ENCODE results near the gene NEU1. TPM values are rescaled to one million over a fixed set of nuclear protein-coding genes. Genes with fewer than 3 reads are reported as not detected.

Gene NEU1
- total and polyA plus RNA-seq, 4 donors = 27.6 to 42.4 (median 34.8) TPM

DNA sequence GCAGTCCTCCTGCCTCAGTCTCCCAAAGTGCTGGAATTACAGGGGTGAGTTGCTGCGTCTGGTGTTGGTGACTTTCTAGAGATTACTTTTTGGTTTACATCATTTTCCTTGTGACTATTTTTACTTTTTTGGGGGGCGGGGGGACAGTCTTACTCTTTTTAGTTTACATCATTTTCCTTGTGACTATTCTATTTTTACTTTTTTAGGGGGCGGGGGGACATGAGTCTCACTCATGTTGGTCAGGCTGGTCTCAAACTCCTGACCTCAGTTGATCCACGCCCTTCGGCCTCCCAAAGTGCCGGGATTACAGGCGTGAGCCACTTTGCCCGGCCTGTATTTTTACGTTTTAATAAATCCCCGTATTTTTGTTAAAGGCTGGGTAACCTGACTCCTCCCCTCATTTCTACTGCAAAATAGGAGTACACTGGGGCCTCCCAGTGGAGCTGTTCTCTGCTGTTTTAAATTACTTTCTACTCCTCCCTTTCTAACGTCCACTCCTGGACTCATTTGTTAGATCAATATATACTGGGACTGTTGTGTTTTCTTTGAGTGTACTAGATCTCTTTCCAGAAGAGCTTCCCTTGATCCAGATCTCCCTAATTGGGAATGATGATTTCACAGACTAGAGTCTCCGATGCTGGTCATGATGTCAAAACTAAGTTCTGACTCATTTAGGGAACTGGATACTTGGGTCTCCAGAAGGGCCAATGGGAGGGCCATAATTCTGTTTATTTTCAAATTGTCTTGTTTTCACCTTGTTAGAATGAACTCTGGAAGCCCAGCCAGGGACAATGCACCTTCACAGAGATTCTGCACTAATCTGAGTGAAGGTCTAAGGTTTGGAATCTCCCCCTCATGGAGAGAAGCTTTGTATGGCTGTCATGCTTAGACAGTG is 25.9 kb downstream of the NEU1 start:
- no peak for DNase-seq (ENCODE audit: low spot score)
- H3K9ac ChIP-seq (ENCODE audit: low read depth in 1 of 2, low read length in 2 of 2) = peak overlapping the region in 1 of 2 donors; percentile 16
- H3K27ac ChIP-seq (ENCODE audit: low read depth in 1 of 2, low read length in 2 of 2) = peak overlapping the region; percentile 14 to 46
- peaks cover 17 to 37% (median 25%) of the 10 kb centered on the region in 4 donors for H3K36me3 ChIP-seq (ENCODE audit: control insufficient read depth in 4 of 4, insufficient read depth in 3 of 4, low read depth in 1 of 4, low read length in 3 of 4)
- no peaks in the 10 kb centered on the region for H3K9me3 ChIP-seq (ENCODE audit: control insufficient read depth in 4 of 4, low read length in 3 of 4)
- 29% methylated on average over 12 of the region's 12 CpGs for WGBS
- no peak for TF ChIP-seq FOXA2 (IDR thresholded peaks at IDR 0.05)
- TF ChIP-seq, protein P1, sequence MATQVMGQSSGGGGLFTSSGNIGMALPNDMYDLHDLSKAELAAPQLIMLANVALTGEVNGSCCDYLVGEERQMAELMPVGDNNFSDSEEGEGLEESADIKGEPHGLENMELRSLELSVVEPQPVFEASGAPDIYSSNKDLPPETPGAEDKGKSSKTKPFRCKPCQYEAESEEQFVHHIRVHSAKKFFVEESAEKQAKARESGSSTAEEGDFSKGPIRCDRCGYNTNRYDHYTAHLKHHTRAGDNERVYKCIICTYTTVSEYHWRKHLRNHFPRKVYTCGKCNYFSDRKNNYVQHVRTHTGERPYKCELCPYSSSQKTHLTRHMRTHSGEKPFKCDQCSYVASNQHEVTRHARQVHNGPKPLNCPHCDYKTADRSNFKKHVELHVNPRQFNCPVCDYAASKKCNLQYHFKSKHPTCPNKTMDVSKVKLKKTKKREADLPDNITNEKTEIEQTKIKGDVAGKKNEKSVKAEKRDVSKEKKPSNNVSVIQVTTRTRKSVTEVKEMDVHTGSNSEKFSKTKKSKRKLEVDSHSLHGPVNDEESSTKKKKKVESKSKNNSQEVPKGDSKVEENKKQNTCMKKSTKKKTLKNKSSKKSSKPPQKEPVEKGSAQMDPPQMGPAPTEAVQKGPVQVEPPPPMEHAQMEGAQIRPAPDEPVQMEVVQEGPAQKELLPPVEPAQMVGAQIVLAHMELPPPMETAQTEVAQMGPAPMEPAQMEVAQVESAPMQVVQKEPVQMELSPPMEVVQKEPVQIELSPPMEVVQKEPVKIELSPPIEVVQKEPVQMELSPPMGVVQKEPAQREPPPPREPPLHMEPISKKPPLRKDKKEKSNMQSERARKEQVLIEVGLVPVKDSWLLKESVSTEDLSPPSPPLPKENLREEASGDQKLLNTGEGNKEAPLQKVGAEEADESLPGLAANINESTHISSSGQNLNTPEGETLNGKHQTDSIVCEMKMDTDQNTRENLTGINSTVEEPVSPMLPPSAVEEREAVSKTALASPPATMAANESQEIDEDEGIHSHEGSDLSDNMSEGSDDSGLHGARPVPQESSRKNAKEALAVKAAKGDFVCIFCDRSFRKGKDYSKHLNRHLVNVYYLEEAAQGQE (IDR thresholded peaks at IDR 0.05) = no peak
- TF ChIP-seq TAF1 (conservative IDR thresholded peaks at IDR 0.05) = no peak
- TF ChIP-seq YY1 (IDR thresholded peaks at IDR 0.05) = no peak
- no peak for TF ChIP-seq RAD21 (IDR thresholded peaks at IDR 0.05)
- TF ChIP-seq, protein P2, sequence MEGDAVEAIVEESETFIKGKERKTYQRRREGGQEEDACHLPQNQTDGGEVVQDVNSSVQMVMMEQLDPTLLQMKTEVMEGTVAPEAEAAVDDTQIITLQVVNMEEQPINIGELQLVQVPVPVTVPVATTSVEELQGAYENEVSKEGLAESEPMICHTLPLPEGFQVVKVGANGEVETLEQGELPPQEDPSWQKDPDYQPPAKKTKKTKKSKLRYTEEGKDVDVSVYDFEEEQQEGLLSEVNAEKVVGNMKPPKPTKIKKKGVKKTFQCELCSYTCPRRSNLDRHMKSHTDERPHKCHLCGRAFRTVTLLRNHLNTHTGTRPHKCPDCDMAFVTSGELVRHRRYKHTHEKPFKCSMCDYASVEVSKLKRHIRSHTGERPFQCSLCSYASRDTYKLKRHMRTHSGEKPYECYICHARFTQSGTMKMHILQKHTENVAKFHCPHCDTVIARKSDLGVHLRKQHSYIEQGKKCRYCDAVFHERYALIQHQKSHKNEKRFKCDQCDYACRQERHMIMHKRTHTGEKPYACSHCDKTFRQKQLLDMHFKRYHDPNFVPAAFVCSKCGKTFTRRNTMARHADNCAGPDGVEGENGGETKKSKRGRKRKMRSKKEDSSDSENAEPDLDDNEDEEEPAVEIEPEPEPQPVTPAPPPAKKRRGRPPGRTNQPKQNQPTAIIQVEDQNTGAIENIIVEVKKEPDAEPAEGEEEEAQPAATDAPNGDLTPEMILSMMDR (IDR thresholded peaks at IDR 0.05; ENCODE audit: low read depth, low read length, missing input control) = no peak
- no peak for TF ChIP-seq RXRA (IDR thresholded peaks at IDR 0.05)
- TF ChIP-seq FOXA1 (IDR thresholded peaks at IDR 0.05) = no peak
- no peak for TF ChIP-seq NR2F2 (IDR thresholded peaks at IDR 0.05)
- no peak for TF ChIP-seq JUND (IDR thresholded peaks at IDR 0.05)
- TF ChIP-seq, protein P3, sequence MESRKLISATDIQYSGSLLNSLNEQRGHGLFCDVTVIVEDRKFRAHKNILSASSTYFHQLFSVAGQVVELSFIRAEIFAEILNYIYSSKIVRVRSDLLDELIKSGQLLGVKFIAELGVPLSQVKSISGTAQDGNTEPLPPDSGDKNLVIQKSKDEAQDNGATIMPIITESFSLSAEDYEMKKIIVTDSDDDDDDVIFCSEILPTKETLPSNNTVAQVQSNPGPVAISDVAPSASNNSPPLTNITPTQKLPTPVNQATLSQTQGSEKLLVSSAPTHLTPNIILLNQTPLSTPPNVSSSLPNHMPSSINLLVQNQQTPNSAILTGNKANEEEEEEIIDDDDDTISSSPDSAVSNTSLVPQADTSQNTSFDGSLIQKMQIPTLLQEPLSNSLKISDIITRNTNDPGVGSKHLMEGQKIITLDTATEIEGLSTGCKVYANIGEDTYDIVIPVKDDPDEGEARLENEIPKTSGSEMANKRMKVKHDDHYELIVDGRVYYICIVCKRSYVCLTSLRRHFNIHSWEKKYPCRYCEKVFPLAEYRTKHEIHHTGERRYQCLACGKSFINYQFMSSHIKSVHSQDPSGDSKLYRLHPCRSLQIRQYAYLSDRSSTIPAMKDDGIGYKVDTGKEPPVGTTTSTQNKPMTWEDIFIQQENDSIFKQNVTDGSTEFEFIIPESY (IDR thresholded peaks at IDR 0.05) = no peak
- no peak for TF ChIP-seq GABPA (IDR thresholded peaks at IDR 0.05 in 1 of 2, conservative IDR thresholded peaks at IDR 0.05 in 1 of 2)
- TF ChIP-seq SP1 (IDR thresholded peaks at IDR 0.05) = no peak
- TF ChIP-seq, protein P4, sequence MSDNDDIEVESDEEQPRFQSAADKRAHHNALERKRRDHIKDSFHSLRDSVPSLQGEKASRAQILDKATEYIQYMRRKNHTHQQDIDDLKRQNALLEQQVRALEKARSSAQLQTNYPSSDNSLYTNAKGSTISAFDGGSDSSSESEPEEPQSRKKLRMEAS (IDR thresholded peaks at IDR 0.05) = no peak
- TF ChIP-seq EGR1 (IDR thresholded peaks at IDR 0.05; ENCODE audit: low read depth in 2 of 2) = no peak
- TF ChIP-seq HNF4G (IDR thresholded peaks at IDR 0.05) = no peak
- no peak for TF ChIP-seq HNF4A (conservative IDR thresholded peaks at IDR 0.05)
- peaks cover 5 to 29% (median 23%) of the 10 kb centered on the region in 4 donors for H3K4me1 ChIP-seq (ENCODE audit: control insufficient read depth in 4 of 4, insufficient read depth in 4 of 4, low read length in 3 of 4)
- no peaks in the 10 kb centered on the region for H3K27me3 ChIP-seq (ENCODE audit: control insufficient read depth in 4 of 4, insufficient read depth in 4 of 4, low read length in 3 of 4)
- peak overlapping the region in 2 of 3 donors; percentile 99 for H3K4me3 ChIP-seq (ENCODE audit: low read depth in 1 of 3, low read length in 3 of 3)
